IMR-90 (cell line): ENCODE data around the gene OPALIN. TPM values are rescaled to one million over a fixed set of nuclear protein-coding genes. Genes with fewer than 3 reads are reported as not detected.

Experiments
- ATAC-seq: fragments of 200-7000 bp; cut with Tn5 transposase; 2 replicates; pipeline ENCODE4 v1.9.1; 2020; ENCODE audit warnings: low read depth, mild to moderate bottlenecking, moderate library complexity
- BruUV-seq: library from RNA; stranded (reverse); fragments of 400-500 nt; replicated peaks from 2 replicates; lab custom pipeline; 2021; lab: Mats Ljungman, UMichigan
- CTCF ChIA-PET: fragments of 300-600 bp; formaldehyde crosslinking; extraction: SDS; loops from one replicate; lab custom pipeline; 2021; ENCODE audit warnings: antibody characterized with exemption; lab: Yijun Ruan, JAX
- POLR2A ChIA-PET: fragments of 300-600 bp; sonication (Branson Sonifier 250); formaldehyde crosslinking; loops from one replicate; lab custom pipeline; 2022; ENCODE audit warnings: antibody characterized with exemption; ENCODE audit not compliant: unreplicated experiment; lab: Charles Lee
- DNase-seq: peaks from one replicate; pipeline ENCODE4 v3.0.0; 2013
- H2AFZ ChIP-seq: replicated peaks from 2 replicates; pipeline ENCODE3; 2013; ENCODE audit warnings: low read length, mild to moderate bottlenecking; ENCODE audit not compliant: poor library complexity
- H2AK5ac ChIP-seq: 2 replicates; pipeline ENCODE4 v1.6.1; 2013; ENCODE audit warnings: low read depth, low read length, inconsistent platforms
- H2AK9ac ChIP-seq: replicated peaks from 2 replicates; pipeline ENCODE3; 2013; ENCODE audit warnings: mild to moderate bottlenecking, low read depth, low read length, moderate library complexity; ENCODE audit not compliant: poor library complexity
- H2BK120ac ChIP-seq: 2 replicates; pipeline ENCODE4 v1.6.1; 2013; ENCODE audit warnings: low read depth, low read length, inconsistent platforms
- H2BK15ac ChIP-seq: 3 replicates; pipeline ENCODE4 v1.6.1; 2013; ENCODE audit warnings: low read depth, low read length, inconsistent platforms
- H2BK20ac ChIP-seq: 2 replicates; pipeline ENCODE4 v1.6.1; 2013; ENCODE audit warnings: low read depth, mild to moderate bottlenecking, inconsistent platforms, low read length, moderate library complexity
- H2BK5ac ChIP-seq: 2 replicates; pipeline ENCODE4 v1.6.1; 2013; ENCODE audit warnings: mild to moderate bottlenecking, low read depth, low read length, inconsistent platforms; ENCODE audit not compliant: poor library complexity, severe bottlenecking
- H3K14ac ChIP-seq: replicated peaks from 2 replicates; pipeline ENCODE4 v1.6.1; 2013; ENCODE audit warnings: low read depth, low read length, inconsistent platforms
- H3K18ac ChIP-seq: 2 replicates; pipeline ENCODE4 v1.6.1; 2013; ENCODE audit warnings: low read depth, low read length, control low read depth
- H3K23ac ChIP-seq: 2 replicates; pipeline ENCODE4 v1.6.1; 2013; ENCODE audit warnings: low read depth, low read length, inconsistent platforms
- H3K27ac ChIP-seq: 2 replicates; pipeline ENCODE4 v1.5.1; 2013; ENCODE audit warnings: mild to moderate bottlenecking, control low read depth, low read length; ENCODE audit not compliant: insufficient read depth
- H3K27me3 ChIP-seq: 2 replicates; pipeline ENCODE4 v1.6.1; 2013; ENCODE audit warnings: low read length; ENCODE audit not compliant: control insufficient read depth, insufficient read depth
- H3K36me3 ChIP-seq: 2 replicates; pipeline ENCODE4 v1.6.1; 2013; ENCODE audit warnings: low read length, mixed read lengths; ENCODE audit not compliant: control insufficient read depth, insufficient read depth
- H3K4ac ChIP-seq: 2 replicates; pipeline ENCODE4 v1.6.1; 2013; ENCODE audit warnings: low read depth, low read length, inconsistent platforms
- H3K4me1 ChIP-seq: 2 replicates; pipeline ENCODE4 v1.6.1; 2013; ENCODE audit warnings: low read length, mixed read lengths; ENCODE audit not compliant: control insufficient read depth, insufficient read depth
- H3K4me2 ChIP-seq: 2 replicates; pipeline ENCODE4 v1.6.1; 2013; ENCODE audit warnings: low read depth, mild to moderate bottlenecking, control low read depth, low read length, moderate library complexity
- H3K4me3 ChIP-seq: 2 replicates; pipeline ENCODE4 v1.5.1; 2013; ENCODE audit warnings: low read depth, mild to moderate bottlenecking, control low read depth, low read length, moderate library complexity; ENCODE audit not compliant: insufficient read depth
- H3K56ac ChIP-seq: 2 replicates; pipeline ENCODE4 v1.6.1; 2013; ENCODE audit warnings: low read length, inconsistent platforms; ENCODE audit not compliant: insufficient read depth; ENCODE audit errors: extremely low read depth
- H3K79me1 ChIP-seq, 2 experiments: 2 replicates each; pipeline ENCODE4 v1.6.1; 2013; ENCODE audit warnings: low read length in 2 of 2, inconsistent platforms in 1 of 2, low read depth in 1 of 2
- H3K9ac ChIP-seq: 2 replicates; pipeline ENCODE4 v1.6.1; 2013; ENCODE audit warnings: low read depth, low read length, control low read depth
- H3K9me1 ChIP-seq: 2 replicates; pipeline ENCODE4 v1.6.1; 2013; ENCODE audit warnings: low read length, inconsistent platforms; ENCODE audit not compliant: insufficient read depth
- H3K9me3 ChIP-seq: 2 replicates; pipeline ENCODE4 v1.6.1; 2013; ENCODE audit warnings: low read length; ENCODE audit not compliant: control insufficient read depth, insufficient read depth
- H4K20me1 ChIP-seq: 2 replicates; pipeline ENCODE4 v1.6.1; 2013; ENCODE audit warnings: low read length, inconsistent platforms; ENCODE audit not compliant: insufficient read depth
- H4K5ac ChIP-seq: 2 replicates; pipeline ENCODE4 v1.6.1; 2013; ENCODE audit warnings: mild to moderate bottlenecking, low read depth, low read length, control low read depth
- H4K8ac ChIP-seq, 2 experiments: 2 replicates each; pipeline ENCODE4 v1.6.1; 2013; ENCODE audit warnings: low read depth in 2 of 2, low read length in 2 of 2, control low read depth in 1 of 2, inconsistent platforms in 1 of 2
- H4K91ac ChIP-seq: 2 replicates; pipeline ENCODE4 v1.6.1; 2013; ENCODE audit warnings: low read depth, low read length, inconsistent platforms; ENCODE audit not compliant: insufficient read depth
- BHLHE40 ChIP-seq: fragments of 150-350 bp; IDR thresholded peaks from 2 replicates; pipeline ENCODE4 v1.6.1; 2016; ENCODE audit warnings: mild to moderate bottlenecking, low read depth, low read length
- CEBPB ChIP-seq: IDR thresholded peaks from 2 replicates; pipeline ENCODE4 v1.6.1; 2012; ENCODE audit warnings: low read depth, low read length, improper control_type of control experiment
- CHD1 ChIP-seq: IDR thresholded peaks from 2 replicates; pipeline ENCODE4 v1.6.1; 2012; ENCODE audit warnings: low read depth, low read length, improper control_type of control experiment
- FOS ChIP-seq: fragments of 150-350 bp; IDR thresholded peaks from 2 replicates; pipeline ENCODE4 v1.6.1; 2016; ENCODE audit warnings: low read depth, low read length
- MAFK ChIP-seq: IDR thresholded peaks from 2 replicates; pipeline ENCODE4 v1.6.1; 2012; ENCODE audit warnings: low read depth, low read length, improper control_type of control experiment
- MAZ ChIP-seq: IDR thresholded peaks from 2 replicates; pipeline ENCODE4 v1.6.1; 2012; ENCODE audit warnings: low read depth, mild to moderate bottlenecking, low read length, improper control_type of control experiment, moderate library complexity, borderline replicate concordance
- MXI1 ChIP-seq: IDR thresholded peaks from 2 replicates; pipeline ENCODE4 v1.6.1; 2012; ENCODE audit warnings: low read depth, mild to moderate bottlenecking, low read length, moderate library complexity, borderline replicate concordance
- NFE2L2 ChIP-seq: fragments of 150-350 bp; IDR thresholded peaks from 2 replicates; pipeline ENCODE4 v1.6.1; 2016; ENCODE audit warnings: low read depth, mild to moderate bottlenecking, low read length
- POLR2A ChIP-seq: IDR thresholded peaks from 2 replicates; pipeline ENCODE4 v1.6.1; 2012; ENCODE audit warnings: mild to moderate bottlenecking, low read depth, low read length
- RAD21 ChIP-seq: IDR thresholded peaks from 2 replicates; pipeline ENCODE4 v1.6.1; 2012; ENCODE audit warnings: low read length, improper control_type of control experiment
- RCOR1 ChIP-seq: IDR thresholded peaks from 2 replicates; pipeline ENCODE4 v1.6.1; 2012; ENCODE audit warnings: mild to moderate bottlenecking, low read length, improper control_type of control experiment; ENCODE audit not compliant: insufficient replicate concordance
- RFX5 ChIP-seq: IDR thresholded peaks from 2 replicates; pipeline ENCODE4 v1.8.0; 2012; ENCODE audit warnings: low read depth, mild to moderate bottlenecking, low read length, moderate library complexity
- SMC3 ChIP-seq: fragments of 150-350 bp; IDR thresholded peaks from 2 replicates; pipeline ENCODE4 v1.6.1; 2016; ENCODE audit warnings: low read depth, mild to moderate bottlenecking, antibody characterized with exemption, low read length, moderate library complexity
- WGBS, 2 experiments: methylation state at CpG; one replicate each; pipeline versions ENCODE4 v1.1.5 to v1.1.7; 2013; ENCODE audit warnings: missing lambda C conversion rate in 2 of 2; ENCODE audit not compliant: insufficient read length in 1 of 2; ENCODE audit errors: extremely low coverage in 2 of 2; 5-methylcytosine and 5-hydroxymethylcytosine counted together
- dilution Hi-C: fragments of 300-500 bp; cut with HindIII; formaldehyde crosslinking; loops from one replicate; pipeline ENCODE4 v1.14.3; 2018; ENCODE audit warnings: low sequenced_read_pairs; ENCODE audit not compliant: unreplicated experiment
- in situ Hi-C: fragments of 300-500 bp; cut with MboI; formaldehyde crosslinking; loops from 3 replicates; pipeline ENCODE4 v1.14.3; 2019; ENCODE audit warnings: low sequenced_read_pairs, inconsistent platforms, mixed read lengths
- intact Hi-C: fragments of 100-400 bp; cut with micrococcal nuclease; formaldehyde crosslinking; loops from 2 replicates; pipeline ENCODE4 v1.10.0; 2022
- polyA plus RNA-seq, 3 experiments: library from polyadenylated mRNA; depleted of rRNA; stranded (reverse); fragments of >200 nt; gene quantifications; 2 replicates each; pipeline ENCODE4 v1.2.3, GENCODE V29; 2012; ENCODE audit warnings: low replicate concordance in 1 of 3
- total RNA-seq: library from RNA; depleted of rRNA; stranded (reverse); fragments of >200 nt; gene quantifications from 2 replicates; pipeline ENCODE4 v1.2.3, GENCODE V29; 2012
- TF ChIP-seq, protein P1 (sequence below): fragments of 150-350 bp; IDR thresholded peaks from 2 replicates; pipeline ENCODE4 v1.6.1; 2017; ENCODE audit warnings: mild to moderate bottlenecking, antibody characterized with exemption, low read length, low read depth
- TF ChIP-seq, protein P2 (sequence below): fragments of 150-350 bp; IDR thresholded peaks from 2 replicates; pipeline ENCODE4 v1.6.1; 2016; ENCODE audit warnings: low read depth, mild to moderate bottlenecking, low read length, moderate library complexity, borderline replicate concordance
- TF ChIP-seq, protein P3 (sequence below): conservative IDR thresholded peaks from 2 replicates; pipeline ENCODE4 v1.5.1; 2012; ENCODE audit warnings: mild to moderate bottlenecking, low read depth, low read length, improper control_type of control experiment

Gene OPALIN
- total and polyA plus RNA-seq, 2 of the 4 experiments (the other 2 are of a cell fraction): not detected

- H3K4me3 ChIP-seq: no peak overlapping the region
- ATAC-seq (no peak), DNase-seq (no peak)
- no peak overlapping the region for H3K23ac ChIP-seq
- no peak overlapping the region for H4K8ac ChIP-seq
- H2BK15ac ChIP-seq: no peak overlapping the region
- H4K5ac ChIP-seq: no peak overlapping the region
- H2BK120ac ChIP-seq: no peak overlapping the region
- ChIA-PET POLR2A (no interaction called here), CTCF (no interaction called here)
- no peak overlapping the region for H2BK5ac ChIP-seq
- in situ Hi-C loops (no loop called here), intact Hi-C loops (no loop called here), dilution Hi-C loops (no loop called here)
- no peak overlapping the region for H3K14ac ChIP-seq
- no peak overlapping the region for H3K18ac ChIP-seq
- H3K4ac ChIP-seq: no peak overlapping the region
- no peak overlapping the region for H3K27ac ChIP-seq
- no peak overlapping the region for H2AFZ ChIP-seq
- H3K36me3 ChIP-seq: no peaks in the 10 kb centered on the region
- 60% methylated on average over 3 of the region's 8 CpGs; no CpG with 5 or more reads in 1 of the 2 experiments for WGBS, 2 experiments
- H3K9me1 ChIP-seq: no peaks in the 10 kb centered on the region
- no peaks in the 10 kb centered on the region for H3K4me1 ChIP-seq
- H3K56ac ChIP-seq: no peak overlapping the region
- H3K9me3 ChIP-seq: no peaks in the 10 kb centered on the region
- H2AK5ac ChIP-seq: no peak overlapping the region
- H3K4me2 ChIP-seq: no peak overlapping the region
- H3K79me1 ChIP-seq: no peaks in the 10 kb centered on the region
- no peak overlapping the region for H2BK20ac ChIP-seq
- peaks cover 3% of the 10 kb centered on the region; the same call in 1 of the 2 replicates for H3K27me3 ChIP-seq
- H4K20me1 ChIP-seq: no peaks in the 10 kb centered on the region
- no peak overlapping the region for H2AK9ac ChIP-seq
- no TSS peak for BruUV-seq
- no peak overlapping the region for H4K91ac ChIP-seq
- no peak overlapping the region for H3K9ac ChIP-seq
- TF ChIP-seq MXI1: no peak
- no peak for TF ChIP-seq FOS
- no peak for TF ChIP-seq CEBPB
- no peak for TF ChIP-seq NFE2L2
- TF ChIP-seq RFX5: no peak
- TF ChIP-seq MAZ: no peak
- TF ChIP-seq RCOR1: no peak
- no peak for TF ChIP-seq CHD1
- no peak for TF ChIP-seq POLR2A
- TF ChIP-seq, protein P1, sequence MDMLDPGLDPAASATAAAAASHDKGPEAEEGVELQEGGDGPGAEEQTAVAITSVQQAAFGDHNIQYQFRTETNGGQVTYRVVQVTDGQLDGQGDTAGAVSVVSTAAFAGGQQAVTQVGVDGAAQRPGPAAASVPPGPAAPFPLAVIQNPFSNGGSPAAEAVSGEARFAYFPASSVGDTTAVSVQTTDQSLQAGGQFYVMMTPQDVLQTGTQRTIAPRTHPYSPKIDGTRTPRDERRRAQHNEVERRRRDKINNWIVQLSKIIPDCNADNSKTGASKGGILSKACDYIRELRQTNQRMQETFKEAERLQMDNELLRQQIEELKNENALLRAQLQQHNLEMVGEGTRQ: no peak
- TF ChIP-seq SMC3: no peak
- no peak for TF ChIP-seq RAD21
- no peak for TF ChIP-seq BHLHE40
- no peak for TF ChIP-seq MAFK
- TF ChIP-seq, protein P2, sequence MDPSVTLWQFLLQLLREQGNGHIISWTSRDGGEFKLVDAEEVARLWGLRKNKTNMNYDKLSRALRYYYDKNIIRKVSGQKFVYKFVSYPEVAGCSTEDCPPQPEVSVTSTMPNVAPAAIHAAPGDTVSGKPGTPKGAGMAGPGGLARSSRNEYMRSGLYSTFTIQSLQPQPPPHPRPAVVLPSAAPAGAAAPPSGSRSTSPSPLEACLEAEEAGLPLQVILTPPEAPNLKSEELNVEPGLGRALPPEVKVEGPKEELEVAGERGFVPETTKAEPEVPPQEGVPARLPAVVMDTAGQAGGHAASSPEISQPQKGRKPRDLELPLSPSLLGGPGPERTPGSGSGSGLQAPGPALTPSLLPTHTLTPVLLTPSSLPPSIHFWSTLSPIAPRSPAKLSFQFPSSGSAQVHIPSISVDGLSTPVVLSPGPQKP: no peak
- TF ChIP-seq, protein P3, sequence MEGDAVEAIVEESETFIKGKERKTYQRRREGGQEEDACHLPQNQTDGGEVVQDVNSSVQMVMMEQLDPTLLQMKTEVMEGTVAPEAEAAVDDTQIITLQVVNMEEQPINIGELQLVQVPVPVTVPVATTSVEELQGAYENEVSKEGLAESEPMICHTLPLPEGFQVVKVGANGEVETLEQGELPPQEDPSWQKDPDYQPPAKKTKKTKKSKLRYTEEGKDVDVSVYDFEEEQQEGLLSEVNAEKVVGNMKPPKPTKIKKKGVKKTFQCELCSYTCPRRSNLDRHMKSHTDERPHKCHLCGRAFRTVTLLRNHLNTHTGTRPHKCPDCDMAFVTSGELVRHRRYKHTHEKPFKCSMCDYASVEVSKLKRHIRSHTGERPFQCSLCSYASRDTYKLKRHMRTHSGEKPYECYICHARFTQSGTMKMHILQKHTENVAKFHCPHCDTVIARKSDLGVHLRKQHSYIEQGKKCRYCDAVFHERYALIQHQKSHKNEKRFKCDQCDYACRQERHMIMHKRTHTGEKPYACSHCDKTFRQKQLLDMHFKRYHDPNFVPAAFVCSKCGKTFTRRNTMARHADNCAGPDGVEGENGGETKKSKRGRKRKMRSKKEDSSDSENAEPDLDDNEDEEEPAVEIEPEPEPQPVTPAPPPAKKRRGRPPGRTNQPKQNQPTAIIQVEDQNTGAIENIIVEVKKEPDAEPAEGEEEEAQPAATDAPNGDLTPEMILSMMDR: no peak
Observed at GRCh38 chr10:96357038-96357620, 1.7 kb downstream of the OPALIN start.
